ENCODE measurements around the gene MORC3.

DNA sequence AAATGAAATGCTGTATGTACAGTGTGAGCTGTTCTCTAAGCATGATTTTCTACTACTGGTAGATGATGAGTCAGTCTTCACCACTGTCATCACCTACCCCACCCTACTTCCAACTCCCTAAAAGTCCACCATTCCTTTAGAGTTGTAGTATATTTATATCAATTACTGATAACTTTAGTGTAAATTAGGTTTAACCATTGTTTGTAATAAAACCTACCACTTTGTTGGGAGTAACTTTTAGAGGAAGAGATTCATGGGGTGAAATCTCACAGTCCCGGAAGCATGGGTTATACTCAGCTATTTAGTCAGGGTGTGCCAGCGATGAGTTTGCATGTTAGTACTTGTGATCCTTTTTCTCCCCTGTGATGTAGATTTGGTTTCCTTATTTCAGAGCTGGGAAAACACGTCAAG lies 17.1 kb downstream of the MORC3 start:
- TF ChIP-seq, protein P1, sequence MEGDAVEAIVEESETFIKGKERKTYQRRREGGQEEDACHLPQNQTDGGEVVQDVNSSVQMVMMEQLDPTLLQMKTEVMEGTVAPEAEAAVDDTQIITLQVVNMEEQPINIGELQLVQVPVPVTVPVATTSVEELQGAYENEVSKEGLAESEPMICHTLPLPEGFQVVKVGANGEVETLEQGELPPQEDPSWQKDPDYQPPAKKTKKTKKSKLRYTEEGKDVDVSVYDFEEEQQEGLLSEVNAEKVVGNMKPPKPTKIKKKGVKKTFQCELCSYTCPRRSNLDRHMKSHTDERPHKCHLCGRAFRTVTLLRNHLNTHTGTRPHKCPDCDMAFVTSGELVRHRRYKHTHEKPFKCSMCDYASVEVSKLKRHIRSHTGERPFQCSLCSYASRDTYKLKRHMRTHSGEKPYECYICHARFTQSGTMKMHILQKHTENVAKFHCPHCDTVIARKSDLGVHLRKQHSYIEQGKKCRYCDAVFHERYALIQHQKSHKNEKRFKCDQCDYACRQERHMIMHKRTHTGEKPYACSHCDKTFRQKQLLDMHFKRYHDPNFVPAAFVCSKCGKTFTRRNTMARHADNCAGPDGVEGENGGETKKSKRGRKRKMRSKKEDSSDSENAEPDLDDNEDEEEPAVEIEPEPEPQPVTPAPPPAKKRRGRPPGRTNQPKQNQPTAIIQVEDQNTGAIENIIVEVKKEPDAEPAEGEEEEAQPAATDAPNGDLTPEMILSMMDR (IDR thresholded peaks at IDR 0.05; ENCODE audit: low read depth, low read length, missing input control) = no peak
- no peak for TF ChIP-seq GABPA (IDR thresholded peaks at IDR 0.05 in 1 of 2, conservative IDR thresholded peaks at IDR 0.05 in 1 of 2)
